GM19035 (cell line): ENCODE results near the gene CLPTM1L.
"Not testable (repeated sequence)": the region's sequence is repeated elsewhere in the genome, so short reads cannot be mapped to it uniquely, and the experiment has no call there.

Source experiments
- ATAC-seq: cut with Tn5 transposase; IDR thresholded peaks from one replicate; pipeline ENCODE4 v1.9.1; 2021; ENCODE audit not compliant: unreplicated experiment

Gene CLPTM1L

GRCh38 chr5:1381370-1382247, 36.7 kb upstream of the CLPTM1L start:
- no peak for ATAC-seq

GRCh38 chr5:1380910-1381309, 36.0 kb upstream of the CLPTM1L start:
- ATAC-seq = no peak

GRCh38 chr5:1380011-1380817, 35.3 kb upstream of the CLPTM1L start:
- ATAC-seq = peak; percentile 68

- ATAC-seq = no peak
These were observed 34.2 kb upstream of the CLPTM1L start for GRCh38 chr5:1378866-1379659.

- no peak for ATAC-seq
These were observed 33.2 kb upstream of the CLPTM1L start for GRCh38 chr5:1378096-1378495.

GRCh38 chr5:1376981-1377380, 32.1 kb upstream of the CLPTM1L start:
- ATAC-seq = no peak

- no peak for ATAC-seq
These were observed 31.2 kb upstream of the CLPTM1L start for GRCh38 chr5:1375871-1376810.

- no peak for ATAC-seq
These were observed 29.8 kb upstream of the CLPTM1L start for GRCh38 chr5:1374679-1375055.

GRCh38 chr5:1374030-1374678, 29.3 kb upstream of the CLPTM1L start:
- no peak for ATAC-seq

- not testable (repeated sequence) for ATAC-seq
These were observed 27.1 kb upstream of the CLPTM1L start for GRCh38 chr5:1371972-1372342.

- no peak for ATAC-seq
These were observed 26.5 kb upstream of the CLPTM1L start for GRCh38 chr5:1371218-1371971.

- no peak for ATAC-seq
These were observed 25.1 kb upstream of the CLPTM1L start for GRCh38 chr5:1370006-1370405.

- ATAC-seq = no peak
These were observed 23.9 kb upstream of the CLPTM1L start for GRCh38 chr5:1368756-1369155.

- ATAC-seq = no peak
These were observed 23.3 kb upstream of the CLPTM1L start for GRCh38 chr5:1368236-1368635.

- no peak for ATAC-seq
These were observed 22.2 kb upstream of the CLPTM1L start for GRCh38 chr5:1367149-1367548.

- ATAC-seq = peak; percentile 78
These were observed 21.6 kb upstream of the CLPTM1L start for GRCh38 chr5:1366514-1366913.

- no peak for ATAC-seq
These were observed 19.3 kb upstream of the CLPTM1L start for GRCh38 chr5:1364211-1364610.

GRCh38 chr5:1363581-1363980, 18.7 kb upstream of the CLPTM1L start:
- ATAC-seq = no peak

GRCh38 chr5:1363160-1363559, 18.3 kb upstream of the CLPTM1L start:
- no peak for ATAC-seq
